Skeletal muscle cell (primary cell): ENCODE data around the gene ATP6V1D.

ENCODE experiments used
- DNase-seq: peaks from one replicate; pipeline ENCODE4 v3.0.0-alpha.2; 2010; ENCODE audit warnings: low read depth
- H3K4me3 ChIP-seq: 2 replicates; pipeline ENCODE4 v1.5.1; 2011; ENCODE audit warnings: low read depth, mild to moderate bottlenecking, control low read depth, low read length, moderate library complexity

Gene ATP6V1D

DNA sequence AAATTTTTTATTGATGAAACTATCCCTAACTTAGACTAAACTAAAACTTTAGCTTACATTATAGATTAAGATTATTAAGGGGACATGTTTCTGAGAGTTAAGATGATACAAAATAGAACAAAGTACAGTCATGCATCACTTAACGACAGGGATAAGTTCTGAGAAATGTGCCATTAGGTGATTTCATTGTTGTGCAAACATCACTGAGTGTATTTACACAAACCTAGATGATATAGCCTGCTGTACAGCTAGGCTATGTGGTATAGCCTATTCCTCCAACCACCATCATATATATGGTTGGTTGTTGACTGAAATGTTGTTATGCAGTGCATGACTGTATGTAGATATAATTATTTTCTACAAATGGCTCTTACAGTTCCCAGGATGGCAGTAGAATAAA is 46.5 kb downstream of the ATP6V1D start:
- DNase-seq: no peak
- H3K4me3 ChIP-seq: no peak overlapping the region

DNA sequence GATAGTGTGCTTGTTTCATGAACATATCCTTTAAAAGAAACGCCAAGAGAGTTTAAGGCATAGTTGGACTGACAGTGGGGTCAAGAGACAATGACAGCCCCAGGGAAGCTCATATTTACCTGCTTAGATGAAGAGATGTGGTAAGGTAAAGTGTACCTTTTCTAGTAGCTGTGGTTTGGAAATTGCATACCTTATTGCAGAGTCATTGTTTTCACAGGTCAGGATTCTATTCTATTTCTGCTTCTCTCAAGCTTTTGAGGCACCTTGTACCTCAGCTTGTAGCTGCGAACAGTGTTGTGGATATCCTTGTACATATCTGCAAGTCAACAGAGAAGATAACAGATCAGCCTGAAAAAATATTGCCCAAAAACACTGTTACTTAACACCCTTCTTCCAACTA is 47.7 kb downstream of the ATP6V1D start:
- no peak for DNase-seq
- H3K4me3 ChIP-seq: no peak overlapping the region
